ENCODE data around the gene SCN1B.
"Not testable (repeated sequence)": the region's sequence is repeated elsewhere in the genome, so short reads cannot be mapped to it uniquely, and the experiment has no call there.

SCN1B gene

GRCh38 chr19:35037716-35038622 lies 7.7 kb downstream of the SCN1B start:
- DNase-seq (ENCODE audit: low spot score), result no peak

GRCh38 chr19:35038623-35039512 lies 8.6 kb downstream of the SCN1B start:
- no peak for DNase-seq (ENCODE audit: low spot score)

- no peak for DNase-seq (ENCODE audit: low spot score)
Measured at GRCh38 chr19:35039881-35040825, 9.9 kb downstream of the SCN1B start.

GRCh38 chr19:35040826-35041547 lies 10.7 kb downstream of the SCN1B start:
- no peak for DNase-seq (ENCODE audit: low spot score)

- no peak for DNase-seq (ENCODE audit: low spot score)
Measured at GRCh38 chr19:35041548-35042055, 11.3 kb downstream of the SCN1B start, which contains the start of gene HPN. TSS of gene HPN (plus strand) at chr19:35041721. CDS start at chr19:35042507, 786 bp downstream.

- no peak for DNase-seq (ENCODE audit: low spot score)
Measured at GRCh38 chr19:35042056-35042730, 11.9 kb downstream of the SCN1B start.

GRCh38 chr19:35042954-35043604 lies 12.8 kb downstream of the SCN1B start:
- no peak for DNase-seq (ENCODE audit: low spot score)

GRCh38 chr19:35043906-35044305 lies 13.6 kb downstream of the SCN1B start:
- no peak for DNase-seq (ENCODE audit: low spot score)

GRCh38 chr19:35044317-35045117 lies 14.2 kb downstream of the SCN1B start:
- peak; percentile 71 for DNase-seq (ENCODE audit: low spot score)

- no peak for DNase-seq (ENCODE audit: low spot score)
Measured at GRCh38 chr19:35045667-35046300, 15.5 kb downstream of the SCN1B start.

GRCh38 chr19:35046461-35046860 lies 16.2 kb downstream of the SCN1B start:
- DNase-seq (ENCODE audit: low spot score), result no peak

GRCh38 chr19:35048911-35049411 lies 18.7 kb downstream of the SCN1B start:
- no peak for DNase-seq (ENCODE audit: low spot score)

- no peak for DNase-seq (ENCODE audit: low spot score)
Measured at GRCh38 chr19:35049456-35049855, 19.2 kb downstream of the SCN1B start.

GRCh38 chr19:35050662-35051061 lies 20.4 kb downstream of the SCN1B start:
- not testable (repeated sequence) for DNase-seq (ENCODE audit: low spot score)

- DNase-seq (ENCODE audit: low spot score), result not testable (repeated sequence)
Measured at GRCh38 chr19:35051268-35051667, 21.0 kb downstream of the SCN1B start.

GRCh38 chr19:35051796-35052195 lies 21.5 kb downstream of the SCN1B start:
- DNase-seq (ENCODE audit: low spot score), result no peak

- no peak for DNase-seq (ENCODE audit: low spot score)
Measured at GRCh38 chr19:35052599-35053190, 22.4 kb downstream of the SCN1B start.
